ENCODE results near the gene RNF220. TPM values are rescaled to one million over a fixed set of nuclear protein-coding genes. Genes with fewer than 3 reads are reported as not detected.

The RNF220 gene
- total and polyA plus RNA-seq, 2 of the 4 experiments (the other 2 are of a cell fraction): 71.8 to 77.1 TPM

GRCh38 chr1:44523593-44524591, 118.8 kb downstream of the RNF220 start:
- ATAC-seq (ENCODE audit: low read depth): no peak
- TF ChIP-seq SMC3 (IDR thresholded peaks at IDR 0.05; ENCODE audit: low read depth, low read length): no peak
- no peak for TF ChIP-seq BHLHE40 (IDR thresholded peaks at IDR 0.05; ENCODE audit: low read depth, low read length)
- TF ChIP-seq RFX5 (IDR thresholded peaks at IDR 0.05; ENCODE audit: low read depth, low read length): no peak
- no peak for TF ChIP-seq MXI1 (IDR thresholded peaks at IDR 0.05; ENCODE audit: borderline replicate concordance, low read depth, low read length)
- TF ChIP-seq CHD1 (IDR thresholded peaks at IDR 0.05; ENCODE audit: low read depth, low read length): no peak
- TF ChIP-seq, protein P1, sequence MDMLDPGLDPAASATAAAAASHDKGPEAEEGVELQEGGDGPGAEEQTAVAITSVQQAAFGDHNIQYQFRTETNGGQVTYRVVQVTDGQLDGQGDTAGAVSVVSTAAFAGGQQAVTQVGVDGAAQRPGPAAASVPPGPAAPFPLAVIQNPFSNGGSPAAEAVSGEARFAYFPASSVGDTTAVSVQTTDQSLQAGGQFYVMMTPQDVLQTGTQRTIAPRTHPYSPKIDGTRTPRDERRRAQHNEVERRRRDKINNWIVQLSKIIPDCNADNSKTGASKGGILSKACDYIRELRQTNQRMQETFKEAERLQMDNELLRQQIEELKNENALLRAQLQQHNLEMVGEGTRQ (IDR thresholded peaks at IDR 0.05; ENCODE audit: low read depth, low read length): no peak
- TF ChIP-seq RCOR1 (IDR thresholded peaks at IDR 0.05; ENCODE audit: insufficient replicate concordance, low read length): no peak
- TF ChIP-seq CEBPB (IDR thresholded peaks at IDR 0.05; ENCODE audit: low read depth, low read length): no peak
- no peak for TF ChIP-seq MAZ (IDR thresholded peaks at IDR 0.05; ENCODE audit: borderline replicate concordance, low read depth, low read length)
- TF ChIP-seq, protein P2, sequence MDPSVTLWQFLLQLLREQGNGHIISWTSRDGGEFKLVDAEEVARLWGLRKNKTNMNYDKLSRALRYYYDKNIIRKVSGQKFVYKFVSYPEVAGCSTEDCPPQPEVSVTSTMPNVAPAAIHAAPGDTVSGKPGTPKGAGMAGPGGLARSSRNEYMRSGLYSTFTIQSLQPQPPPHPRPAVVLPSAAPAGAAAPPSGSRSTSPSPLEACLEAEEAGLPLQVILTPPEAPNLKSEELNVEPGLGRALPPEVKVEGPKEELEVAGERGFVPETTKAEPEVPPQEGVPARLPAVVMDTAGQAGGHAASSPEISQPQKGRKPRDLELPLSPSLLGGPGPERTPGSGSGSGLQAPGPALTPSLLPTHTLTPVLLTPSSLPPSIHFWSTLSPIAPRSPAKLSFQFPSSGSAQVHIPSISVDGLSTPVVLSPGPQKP (IDR thresholded peaks at IDR 0.05; ENCODE audit: borderline replicate concordance, low read depth, low read length): no peak
- TF ChIP-seq NFE2L2 (IDR thresholded peaks at IDR 0.05; ENCODE audit: low read depth, low read length): no peak
- TF ChIP-seq POLR2A (IDR thresholded peaks at IDR 0.05; ENCODE audit: low read depth, low read length): no peak
- no peak for TF ChIP-seq MAFK (IDR thresholded peaks at IDR 0.05; ENCODE audit: low read depth, low read length)
- TF ChIP-seq FOS (IDR thresholded peaks at IDR 0.05; ENCODE audit: low read depth, low read length): no peak

More at GRCh38 chr1:44523593-44524591, 118.8 kb downstream of the RNF220 start:
- Histone ChIP-seq H2AK9ac (replicated peaks; ENCODE audit: low read depth, low read length, poor library complexity) (no peak overlapping the region), H2BK20ac (ENCODE audit: low read depth, low read length) (no peak overlapping the region), H2BK5ac (ENCODE audit: low read depth, low read length, poor library complexity, severe bottlenecking) (no peak overlapping the region), H3K9me1 (ENCODE audit: insufficient read depth, low read length) (no peaks in the 10 kb centered on the region), H3K79me1 (ENCODE audit: low read depth in 1 of 2, low read length in 2 of 2) (no peaks in the 10 kb centered on the region), H3K27me3 (ENCODE audit: control insufficient read depth, insufficient read depth, low read length) (peaks cover 47% of the 10 kb centered on the region), H4K5ac (ENCODE audit: low read depth, low read length) (no peak overlapping the region), H3K56ac (ENCODE audit: extremely low read depth, insufficient read depth, low read length) (no peak overlapping the region), H2AK5ac (ENCODE audit: low read depth, low read length) (no peak overlapping the region), H2BK15ac (ENCODE audit: low read depth, low read length) (no peak overlapping the region), H2AFZ (replicated peaks; ENCODE audit: low read length, poor library complexity) (no peak overlapping the region), H4K20me1 (ENCODE audit: insufficient read depth, low read length) (no peaks in the 10 kb centered on the region), H3K9me3 (ENCODE audit: control insufficient read depth, insufficient read depth, low read length) (no peaks in the 10 kb centered on the region), H3K4me1 (ENCODE audit: control insufficient read depth, insufficient read depth, low read length) (no peaks in the 10 kb centered on the region), H3K9ac (ENCODE audit: low read depth, low read length) (no peak overlapping the region), H3K4ac (ENCODE audit: low read depth, low read length) (no peak overlapping the region), H3K4me2 (ENCODE audit: low read depth, low read length) (no peak overlapping the region), H3K14ac (replicated peaks; ENCODE audit: low read depth, low read length) (no peak overlapping the region), H3K36me3 (ENCODE audit: control insufficient read depth, insufficient read depth, low read length) (no peaks in the 10 kb centered on the region), H3K18ac (ENCODE audit: low read depth, low read length) (no peak overlapping the region), H4K8ac (ENCODE audit: low read depth in 2 of 2, low read length in 2 of 2) (no peak overlapping the region), H3K27ac (ENCODE audit: insufficient read depth, low read length) (no peak overlapping the region), H2BK120ac (ENCODE audit: low read depth, low read length) (no peak overlapping the region), H3K4me3 (ENCODE audit: insufficient read depth, low read depth, low read length) (no peak overlapping the region), H4K91ac (ENCODE audit: insufficient read depth, low read depth, low read length) (no peak overlapping the region), H3K23ac (ENCODE audit: low read depth, low read length) (no peak overlapping the region)
- CTCF ChIA-PET: no interaction called here
- BruUV-seq (replicated peaks): no TSS peak
- intact Hi-C loops (cut with micrococcal nuclease) (no loop called here), dilution Hi-C loops (cut with HindIII; ENCODE audit: low sequenced_read_pairs, unreplicated experiment) (no loop called here), in situ Hi-C loops (cut with MboI; ENCODE audit: low sequenced_read_pairs) (no loop called here)
- no peak for DNase-seq
- POLR2A ChIA-PET (ENCODE audit: unreplicated experiment): no interaction called here
- WGBS, 2 experiments (ENCODE audit: extremely low coverage in 2 of 2, insufficient read length in 1 of 2): 0% methylated on average over 4 of the region's 23 CpGs; no CpG with 5 or more reads in 1 of the 2 experiments
